Epithelial cell of esophagus (primary cell): ENCODE results near the gene MAGEC1.
A peak's percentile ranks its signal among the peaks of the same experiment; 100 is the strongest.

ENCODE experiments used
- DNase-seq: peaks from one replicate; pipeline ENCODE4 v3.0.0; 2010; ENCODE audit warnings: low read depth
- H3K4me3 ChIP-seq: 2 replicates; pipeline ENCODE4 v1.5.1; 2011; ENCODE audit warnings: mild to moderate bottlenecking, low read length, control low read depth
- TF ChIP-seq, protein P1 (sequence below): IDR thresholded peaks from 2 replicates; pipeline ENCODE4 v1.5.1; 2011; ENCODE audit warnings: low read depth, mild to moderate bottlenecking, low read length, control low read depth, inconsistent platforms; ENCODE audit not compliant: insufficient read depth; ENCODE audit errors: missing control alignments

The MAGEC1 gene

DNA sequence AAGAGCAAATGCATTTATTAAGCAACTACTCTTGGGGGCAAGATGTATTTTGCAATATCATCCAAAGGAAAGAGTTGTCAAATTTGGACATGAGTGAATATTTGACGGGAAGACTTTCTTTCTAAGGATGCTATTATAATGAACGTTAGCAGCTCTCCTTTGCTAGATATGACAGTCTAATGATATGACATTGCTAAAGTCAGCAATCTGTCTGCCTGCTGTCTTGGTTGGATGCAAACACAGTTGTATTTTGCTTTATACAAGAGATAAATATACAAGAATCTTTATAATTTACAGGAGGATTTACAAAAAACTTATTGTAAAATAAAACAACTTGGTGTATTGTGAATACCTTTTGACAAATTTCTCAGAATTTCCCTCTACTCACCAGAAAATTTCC lies 37.5 kb downstream of the MAGEC1 start:
- DNase-seq: no peak
- H3K4me3 ChIP-seq: no peak overlapping the region
- TF ChIP-seq, protein P1, sequence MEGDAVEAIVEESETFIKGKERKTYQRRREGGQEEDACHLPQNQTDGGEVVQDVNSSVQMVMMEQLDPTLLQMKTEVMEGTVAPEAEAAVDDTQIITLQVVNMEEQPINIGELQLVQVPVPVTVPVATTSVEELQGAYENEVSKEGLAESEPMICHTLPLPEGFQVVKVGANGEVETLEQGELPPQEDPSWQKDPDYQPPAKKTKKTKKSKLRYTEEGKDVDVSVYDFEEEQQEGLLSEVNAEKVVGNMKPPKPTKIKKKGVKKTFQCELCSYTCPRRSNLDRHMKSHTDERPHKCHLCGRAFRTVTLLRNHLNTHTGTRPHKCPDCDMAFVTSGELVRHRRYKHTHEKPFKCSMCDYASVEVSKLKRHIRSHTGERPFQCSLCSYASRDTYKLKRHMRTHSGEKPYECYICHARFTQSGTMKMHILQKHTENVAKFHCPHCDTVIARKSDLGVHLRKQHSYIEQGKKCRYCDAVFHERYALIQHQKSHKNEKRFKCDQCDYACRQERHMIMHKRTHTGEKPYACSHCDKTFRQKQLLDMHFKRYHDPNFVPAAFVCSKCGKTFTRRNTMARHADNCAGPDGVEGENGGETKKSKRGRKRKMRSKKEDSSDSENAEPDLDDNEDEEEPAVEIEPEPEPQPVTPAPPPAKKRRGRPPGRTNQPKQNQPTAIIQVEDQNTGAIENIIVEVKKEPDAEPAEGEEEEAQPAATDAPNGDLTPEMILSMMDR: no peak

DNA sequence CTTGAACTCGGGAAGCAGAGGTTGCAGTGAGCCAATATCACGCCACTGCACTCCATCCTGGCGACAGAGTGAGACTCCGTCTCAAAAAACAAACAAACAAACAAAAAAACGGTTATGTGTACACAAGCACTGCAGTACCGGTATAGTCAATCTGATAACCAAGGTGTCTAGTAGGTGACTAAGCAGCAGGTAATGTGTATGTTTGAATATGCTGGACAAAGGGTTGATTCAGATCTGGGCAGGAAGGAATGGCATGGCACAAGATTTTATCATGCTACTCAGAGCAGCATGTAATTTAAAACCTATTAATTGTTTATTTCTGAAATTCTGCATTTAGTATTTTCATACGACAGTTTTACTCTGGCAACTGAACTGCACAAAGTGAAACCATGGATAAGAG lies 41.7 kb downstream of the MAGEC1 start:
- DNase-seq: peak; percentile 29
- TF ChIP-seq, protein P1: no peak
- no peak overlapping the region for H3K4me3 ChIP-seq

DNA sequence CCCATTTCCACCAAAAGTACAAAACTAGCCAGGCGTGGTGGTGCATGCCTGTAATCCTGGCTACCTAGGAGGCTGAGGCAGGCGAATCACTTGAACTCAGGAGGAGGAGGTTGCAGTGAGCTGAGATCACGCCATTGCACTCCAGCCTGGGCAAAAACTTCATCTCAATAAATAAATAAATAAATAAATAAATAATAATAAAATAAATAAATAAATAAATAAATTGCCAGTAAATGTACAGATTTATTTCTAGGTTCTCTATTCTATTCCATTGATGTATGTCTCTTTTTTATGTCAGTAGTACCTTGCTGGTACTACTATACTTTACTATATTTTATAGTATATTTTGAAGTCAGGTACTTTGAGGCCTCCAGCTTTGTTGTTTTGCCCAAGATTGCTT lies 43.7 kb downstream of the MAGEC1 start:
- TF ChIP-seq, protein P1: no peak
- no peak for DNase-seq
- no peak overlapping the region for H3K4me3 ChIP-seq

DNA sequence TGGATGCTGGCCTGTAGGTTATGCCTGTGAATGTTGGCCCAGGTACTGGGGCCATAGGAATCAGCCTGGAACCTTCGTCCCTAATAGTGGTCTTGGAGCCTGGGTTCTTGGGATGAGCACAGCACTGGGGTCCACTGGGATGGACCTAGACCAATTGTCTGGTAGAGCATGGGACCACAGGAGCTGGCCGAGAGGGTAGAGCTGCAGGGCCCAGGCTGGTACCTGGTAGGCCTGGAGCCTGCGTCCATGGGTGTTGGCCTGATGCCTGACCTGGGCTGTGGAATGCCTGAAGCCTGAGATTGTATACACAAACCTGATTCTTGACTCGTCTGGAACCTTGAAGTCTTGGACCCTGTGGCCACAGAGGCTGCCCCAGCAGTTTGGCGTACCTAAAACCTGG lies 48.9 kb downstream of the MAGEC1 start:
- TF ChIP-seq, protein P1: no peak
- no peak for DNase-seq
- no peak overlapping the region for H3K4me3 ChIP-seq

DNA sequence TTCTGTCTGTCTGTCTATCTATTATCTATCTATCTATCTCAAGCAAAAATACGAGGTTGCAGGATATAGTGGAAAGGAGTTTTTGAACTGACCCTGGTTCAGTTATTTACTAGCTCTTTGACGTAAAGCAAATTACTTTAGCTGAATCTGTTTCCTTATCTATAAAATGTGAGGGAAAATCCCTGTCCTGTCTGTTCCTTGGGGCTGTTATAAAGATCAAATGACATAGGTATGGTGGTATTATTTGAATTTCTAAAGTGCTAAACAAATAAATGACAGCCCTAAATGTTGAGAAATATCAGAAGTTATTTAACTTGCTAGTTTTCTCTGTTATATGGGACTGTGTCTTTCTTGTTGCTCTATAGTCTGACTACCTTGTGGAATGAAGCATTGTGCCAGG lies 55.0 kb downstream of the MAGEC1 start:
- TF ChIP-seq, protein P1: no peak
- H3K4me3 ChIP-seq: no peak overlapping the region
- no peak for DNase-seq
